GM10266 (cell line): ENCODE data around the gene SNRPA.

Source experiments
- DNase-seq: peaks from one replicate; pipeline ENCODE4 v3.0.0; 2012; ENCODE audit errors: extremely low spot score
- TF ChIP-seq, protein P1 (sequence below): IDR thresholded peaks from 2 replicates; pipeline ENCODE4 v1.5.1; 2012; ENCODE audit warnings: mild to moderate bottlenecking, low read depth; ENCODE audit not compliant: control insufficient read depth, insufficient read depth; ENCODE audit errors: missing control alignments

Gene SNRPA

DNA sequence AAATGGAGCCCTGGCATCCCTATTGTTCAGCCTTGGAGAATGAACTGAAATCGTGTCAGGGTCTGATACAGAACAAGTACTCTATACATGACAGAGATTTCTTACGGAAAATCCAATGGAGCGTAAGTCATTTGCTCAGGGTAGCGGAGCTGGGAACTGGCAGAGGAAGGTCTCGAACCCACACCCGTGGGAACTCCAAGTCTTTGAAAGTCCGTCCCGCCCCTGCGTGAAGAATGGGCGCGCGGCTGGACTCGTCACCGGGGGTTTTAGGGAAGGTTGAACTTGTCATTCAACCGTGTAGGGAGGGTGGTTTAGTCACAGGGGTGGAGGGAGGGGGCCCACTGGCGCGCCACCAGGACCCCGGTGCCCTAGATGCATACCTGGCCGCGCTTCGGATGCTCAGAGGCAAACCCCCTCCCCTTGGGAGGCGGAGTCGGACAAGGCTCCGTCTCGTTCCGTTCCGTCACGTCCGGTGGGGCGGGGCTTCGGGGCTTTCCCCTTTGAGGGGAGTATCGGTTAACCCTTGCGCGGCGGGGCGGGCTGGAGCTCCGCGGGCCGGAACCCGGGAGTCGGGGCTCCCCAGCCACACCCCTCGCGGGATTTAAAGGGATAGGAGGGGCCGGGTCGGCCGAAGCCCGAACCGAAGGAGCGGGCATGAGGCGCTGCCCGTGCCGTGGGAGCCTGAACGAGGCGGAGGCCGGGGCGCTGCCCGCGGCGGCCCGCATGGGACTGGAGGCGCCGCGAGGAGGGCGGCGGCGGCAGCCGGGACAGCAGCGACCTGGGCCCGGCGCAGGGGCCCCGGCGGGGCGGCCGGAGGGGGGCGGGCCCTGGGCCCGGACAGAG is 34.3 kb upstream of the SNRPA start, which contains the start of the genes COQ8B and ITPKC:
COQ8B (minus strand) TSS at position 405 of the 843 bp plus-strand sequence. CDS start 2,254 bp downstream, outside the sequence.
ITPKC (plus strand) TSS at position 631 of the 843 bp plus-strand sequence; CDS start at position 655, 24 bp downstream.
- DNase-seq, result peak; percentile 99
- TF ChIP-seq, protein P1, sequence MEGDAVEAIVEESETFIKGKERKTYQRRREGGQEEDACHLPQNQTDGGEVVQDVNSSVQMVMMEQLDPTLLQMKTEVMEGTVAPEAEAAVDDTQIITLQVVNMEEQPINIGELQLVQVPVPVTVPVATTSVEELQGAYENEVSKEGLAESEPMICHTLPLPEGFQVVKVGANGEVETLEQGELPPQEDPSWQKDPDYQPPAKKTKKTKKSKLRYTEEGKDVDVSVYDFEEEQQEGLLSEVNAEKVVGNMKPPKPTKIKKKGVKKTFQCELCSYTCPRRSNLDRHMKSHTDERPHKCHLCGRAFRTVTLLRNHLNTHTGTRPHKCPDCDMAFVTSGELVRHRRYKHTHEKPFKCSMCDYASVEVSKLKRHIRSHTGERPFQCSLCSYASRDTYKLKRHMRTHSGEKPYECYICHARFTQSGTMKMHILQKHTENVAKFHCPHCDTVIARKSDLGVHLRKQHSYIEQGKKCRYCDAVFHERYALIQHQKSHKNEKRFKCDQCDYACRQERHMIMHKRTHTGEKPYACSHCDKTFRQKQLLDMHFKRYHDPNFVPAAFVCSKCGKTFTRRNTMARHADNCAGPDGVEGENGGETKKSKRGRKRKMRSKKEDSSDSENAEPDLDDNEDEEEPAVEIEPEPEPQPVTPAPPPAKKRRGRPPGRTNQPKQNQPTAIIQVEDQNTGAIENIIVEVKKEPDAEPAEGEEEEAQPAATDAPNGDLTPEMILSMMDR, result no peak

DNA sequence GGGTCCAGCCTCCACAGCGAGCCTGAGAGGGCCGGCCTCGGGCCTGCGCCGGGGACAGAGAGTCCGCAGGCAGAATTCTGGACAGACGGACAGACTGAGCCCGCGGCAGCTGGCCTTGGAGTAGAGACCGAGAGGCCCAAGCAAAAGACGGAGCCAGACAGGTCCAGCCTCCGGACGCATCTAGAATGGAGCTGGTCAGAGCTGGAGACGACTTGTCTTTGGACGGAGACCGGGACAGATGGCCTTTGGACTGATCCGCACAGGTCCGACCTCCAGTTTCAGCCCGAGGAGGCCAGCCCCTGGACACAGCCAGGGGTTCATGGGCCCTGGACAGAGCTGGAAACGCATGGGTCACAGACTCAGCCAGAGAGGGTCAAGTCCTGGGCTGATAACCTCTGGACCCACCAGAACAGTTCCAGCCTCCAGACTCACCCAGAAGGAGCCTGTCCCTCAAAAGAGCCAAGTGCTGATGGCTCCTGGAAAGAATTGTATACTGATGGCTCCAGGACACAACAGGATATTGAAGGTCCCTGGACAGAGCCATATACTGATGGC is 33.6 kb upstream of the SNRPA start:
- no peak for DNase-seq
- TF ChIP-seq, protein P1, result no peak

DNA sequence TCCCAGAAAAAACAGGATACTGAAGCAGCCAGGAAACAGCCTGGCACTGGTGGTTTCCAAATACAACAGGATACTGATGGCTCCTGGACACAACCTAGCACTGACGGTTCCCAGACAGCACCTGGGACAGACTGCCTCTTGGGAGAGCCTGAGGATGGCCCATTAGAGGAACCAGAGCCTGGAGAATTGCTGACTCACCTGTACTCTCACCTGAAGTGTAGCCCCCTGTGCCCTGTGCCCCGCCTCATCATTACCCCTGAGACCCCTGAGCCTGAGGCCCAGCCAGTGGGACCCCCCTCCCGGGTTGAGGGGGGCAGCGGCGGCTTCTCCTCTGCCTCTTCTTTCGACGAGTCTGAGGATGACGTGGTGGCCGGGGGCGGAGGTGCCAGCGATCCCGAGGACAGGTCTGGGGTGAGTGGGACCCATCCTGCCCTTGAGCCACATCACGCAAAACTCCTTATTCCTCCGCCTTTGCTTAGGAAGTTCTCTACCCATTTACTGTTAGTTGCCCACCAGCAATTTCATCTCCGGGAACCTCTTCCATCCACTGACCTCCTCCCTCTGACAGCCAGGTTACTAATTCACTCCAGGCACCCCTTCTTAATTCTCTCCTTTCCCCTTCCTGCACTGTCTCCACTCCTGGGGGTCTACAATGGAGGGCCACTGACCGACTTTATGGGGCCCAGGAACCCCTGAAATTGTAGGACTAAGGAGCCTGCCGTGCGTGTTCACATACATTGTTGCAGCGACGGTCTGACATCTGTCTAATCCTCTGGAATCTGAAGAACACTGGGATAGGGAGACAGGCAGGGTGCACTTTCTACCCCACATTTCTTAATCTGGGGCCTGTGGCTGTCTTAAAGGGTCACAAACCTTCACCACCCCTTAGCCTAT is 32.9 kb upstream of the SNRPA start:
- no peak for DNase-seq
- TF ChIP-seq, protein P1, result no peak

DNA sequence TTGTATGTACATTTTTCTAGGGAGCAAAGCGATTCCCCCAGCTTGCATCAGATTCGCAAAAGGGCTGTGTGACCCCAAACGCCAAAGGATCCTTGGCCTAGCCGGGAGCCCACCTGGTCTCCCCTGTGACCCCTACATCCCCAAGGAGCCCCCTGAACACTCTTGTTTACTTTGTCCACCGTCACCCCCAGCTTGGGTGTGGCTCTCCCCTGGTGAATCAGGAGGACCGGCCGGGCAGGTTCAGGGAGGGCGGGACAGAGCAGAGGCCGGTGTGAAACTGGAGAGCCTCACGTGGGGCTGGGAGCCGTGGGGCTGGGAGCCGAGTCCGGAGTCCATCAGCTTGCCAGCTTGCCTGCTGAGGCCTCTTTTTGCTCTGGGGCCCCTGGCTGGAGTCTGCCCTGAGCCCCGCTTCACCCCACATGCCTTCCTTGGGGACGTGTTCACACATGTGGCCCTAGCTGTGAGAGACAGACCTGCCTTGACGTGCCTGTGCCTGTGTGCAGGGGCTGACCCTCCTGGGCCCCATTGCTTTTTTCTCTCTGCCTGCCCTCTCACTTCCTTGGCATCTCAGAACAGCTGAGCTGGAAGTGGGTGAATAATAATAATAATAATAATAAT is 32.1 kb upstream of the SNRPA start:
- DNase-seq, result peak; percentile 50
- TF ChIP-seq, protein P1, result no peak

DNA sequence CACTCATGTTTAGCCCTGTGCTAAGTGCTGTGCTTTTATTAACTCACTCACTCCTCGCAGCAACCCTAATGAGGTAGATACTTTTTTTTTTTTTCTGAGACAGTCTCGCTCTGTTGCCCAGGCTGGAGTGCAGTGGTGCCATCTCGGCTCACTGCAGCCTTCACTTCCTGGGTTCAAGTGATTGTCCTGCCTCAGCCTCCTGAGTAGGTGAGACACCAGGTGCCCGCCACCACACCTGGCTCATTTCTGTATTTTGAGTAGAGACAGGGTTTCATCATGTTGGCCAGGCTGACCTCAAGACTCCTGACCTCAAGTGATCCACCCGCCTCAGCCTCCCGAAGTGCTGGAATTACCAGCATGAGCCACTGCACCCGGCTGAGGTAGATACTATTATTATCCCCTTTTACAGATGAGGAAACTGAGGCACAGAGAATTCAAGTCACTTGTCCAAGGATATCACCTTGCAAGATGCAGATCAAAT is 31.5 kb upstream of the SNRPA start:
- TF ChIP-seq, protein P1, result no peak
- DNase-seq, result no peak

DNA sequence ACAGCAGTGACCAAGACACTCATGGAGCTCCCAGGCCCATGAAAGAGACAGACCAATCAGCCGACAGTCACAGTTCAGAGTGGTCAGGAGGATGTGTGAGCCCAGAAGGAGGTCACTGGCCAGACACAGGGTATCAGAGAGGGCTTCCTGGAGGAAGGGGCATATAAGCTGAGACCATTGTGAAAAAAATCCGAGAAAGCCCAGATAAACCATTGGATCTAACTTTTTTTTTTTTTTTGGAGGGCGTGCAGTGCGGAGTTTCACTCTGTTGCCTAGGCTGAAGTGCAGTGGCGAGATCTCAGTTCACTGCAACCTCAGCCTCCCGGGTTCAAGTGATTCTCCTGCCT is 29.9 kb upstream of the SNRPA start:
- TF ChIP-seq, protein P1, result no peak
- DNase-seq, result no peak
